DMS153 treated with DMSO at 0.1 percent for 48 hours (cell line): ENCODE results near the gene ARHGEF28.

ENCODE experiments used
- DNase-seq: peaks from one replicate; lab custom pipeline; 2025; ENCODE audit not compliant: unreplicated experiment; lab: John Stamatoyannopoulos, UW

Gene ARHGEF28

GRCh38 chr5:73922875-73923557 lies 297.0 kb downstream of the ARHGEF28 start:
- DNase-seq, result no peak

- no peak for DNase-seq
These were observed 302.6 kb downstream of the ARHGEF28 start for GRCh38 chr5:73928476-73929070.

GRCh38 chr5:73935719-73936118 lies 309.7 kb downstream of the ARHGEF28 start:
- DNase-seq, result no peak

GRCh38 chr5:73938280-73938937 lies 312.4 kb downstream of the ARHGEF28 start:
- DNase-seq, result no peak

GRCh38 chr5:73938938-73939320 lies 312.9 kb downstream of the ARHGEF28 start:
- DNase-seq, result no peak

- DNase-seq, result no peak
These were observed 313.6 kb downstream of the ARHGEF28 start for GRCh38 chr5:73939557-73939956.

GRCh38 chr5:73940026-73940425 lies 314.0 kb downstream of the ARHGEF28 start:
- no peak for DNase-seq

GRCh38 chr5:73940801-73941200 lies 314.8 kb downstream of the ARHGEF28 start:
- no peak for DNase-seq

GRCh38 chr5:73942783-73943182 lies 316.8 kb downstream of the ARHGEF28 start:
- no peak for DNase-seq

GRCh38 chr5:73943397-73943796 lies 317.4 kb downstream of the ARHGEF28 start:
- DNase-seq, result no peak

GRCh38 chr5:73944581-73944980 lies 318.6 kb downstream of the ARHGEF28 start:
- no peak for DNase-seq

- no peak for DNase-seq
These were observed 319.5 kb downstream of the ARHGEF28 start for GRCh38 chr5:73945505-73945904.

GRCh38 chr5:73946278-73946677 lies 320.3 kb downstream of the ARHGEF28 start:
- no peak for DNase-seq

- DNase-seq, result no peak
These were observed 321.1 kb downstream of the ARHGEF28 start for GRCh38 chr5:73946919-73947602.

GRCh38 chr5:73947906-73948640 lies 322.1 kb downstream of the ARHGEF28 start:
- no peak for DNase-seq

GRCh38 chr5:73948720-73949119 lies 322.7 kb downstream of the ARHGEF28 start:
- DNase-seq, result no peak

- no peak for DNase-seq
These were observed 324.5 kb downstream of the ARHGEF28 start for GRCh38 chr5:73950441-73950873.

- DNase-seq, result no peak
These were observed 325.0 kb downstream of the ARHGEF28 start for GRCh38 chr5:73950912-73951430.

GRCh38 chr5:73952872-73953271 lies 326.9 kb downstream of the ARHGEF28 start:
- no peak for DNase-seq

GRCh38 chr5:73954381-73954780 lies 328.4 kb downstream of the ARHGEF28 start:
- DNase-seq, result no peak
